Measurements from ENCODE around the gene ANKRD28. TPM values are rescaled to one million over a fixed set of nuclear protein-coding genes. Genes with fewer than 3 reads are reported as not detected.

ANKRD28 gene
- total RNA-seq, 2 donors from 2014 or later = 33.4 to 37.1 TPM

- DNase-seq = no peak
- Mint-ChIP-seq H3K4me3 (no peak overlapping the region), H3K27me3 (ENCODE audit: insufficient read depth) (no peaks in the 10 kb centered on the region), H3K36me3 (ENCODE audit: low read depth) (no peaks in the 10 kb centered on the region), H3K4me1 (peaks cover 8% of the 10 kb centered on the region), H3K27ac (no peak overlapping the region), H3K9me3 (no peaks in the 10 kb centered on the region)
- no peak overlapping the region for H3K27ac ChIP-seq (ENCODE audit: low read depth, low read length)
- H3K4me3 ChIP-seq (ENCODE audit: low read length) = no peak overlapping the region
- H3K36me3 ChIP-seq (ENCODE audit: control insufficient read depth, insufficient read depth, low read length) = no peaks in the 10 kb centered on the region
- no peaks in the 10 kb centered on the region for H3K27me3 ChIP-seq (ENCODE audit: control insufficient read depth, insufficient read depth, low read length, poor library complexity, severe bottlenecking)
- no peaks in the 10 kb centered on the region for H3K4me1 ChIP-seq (ENCODE audit: control insufficient read depth, insufficient read depth, low read length)
- TF ChIP-seq, protein P1, sequence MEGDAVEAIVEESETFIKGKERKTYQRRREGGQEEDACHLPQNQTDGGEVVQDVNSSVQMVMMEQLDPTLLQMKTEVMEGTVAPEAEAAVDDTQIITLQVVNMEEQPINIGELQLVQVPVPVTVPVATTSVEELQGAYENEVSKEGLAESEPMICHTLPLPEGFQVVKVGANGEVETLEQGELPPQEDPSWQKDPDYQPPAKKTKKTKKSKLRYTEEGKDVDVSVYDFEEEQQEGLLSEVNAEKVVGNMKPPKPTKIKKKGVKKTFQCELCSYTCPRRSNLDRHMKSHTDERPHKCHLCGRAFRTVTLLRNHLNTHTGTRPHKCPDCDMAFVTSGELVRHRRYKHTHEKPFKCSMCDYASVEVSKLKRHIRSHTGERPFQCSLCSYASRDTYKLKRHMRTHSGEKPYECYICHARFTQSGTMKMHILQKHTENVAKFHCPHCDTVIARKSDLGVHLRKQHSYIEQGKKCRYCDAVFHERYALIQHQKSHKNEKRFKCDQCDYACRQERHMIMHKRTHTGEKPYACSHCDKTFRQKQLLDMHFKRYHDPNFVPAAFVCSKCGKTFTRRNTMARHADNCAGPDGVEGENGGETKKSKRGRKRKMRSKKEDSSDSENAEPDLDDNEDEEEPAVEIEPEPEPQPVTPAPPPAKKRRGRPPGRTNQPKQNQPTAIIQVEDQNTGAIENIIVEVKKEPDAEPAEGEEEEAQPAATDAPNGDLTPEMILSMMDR (conservative IDR thresholded peaks at IDR 0.05) = no peak
- H3K9ac ChIP-seq (ENCODE audit: extremely low read depth, low read length, poor library complexity, severe bottlenecking) = no peak overlapping the region
- 95 to 100% methylated on average over 1 to 2 of the region's 2 CpGs for WGBS, 2 experiments (ENCODE audit: insufficient coverage in 1 of 2, insufficient read length in 1 of 2)
- H3K9me3 ChIP-seq (ENCODE audit: control insufficient read depth, low read length) = no peaks in the 10 kb centered on the region
Measured at GRCh38 chr3:15808679-15809310, 11.0 kb upstream of the ANKRD28 start.

DNA sequence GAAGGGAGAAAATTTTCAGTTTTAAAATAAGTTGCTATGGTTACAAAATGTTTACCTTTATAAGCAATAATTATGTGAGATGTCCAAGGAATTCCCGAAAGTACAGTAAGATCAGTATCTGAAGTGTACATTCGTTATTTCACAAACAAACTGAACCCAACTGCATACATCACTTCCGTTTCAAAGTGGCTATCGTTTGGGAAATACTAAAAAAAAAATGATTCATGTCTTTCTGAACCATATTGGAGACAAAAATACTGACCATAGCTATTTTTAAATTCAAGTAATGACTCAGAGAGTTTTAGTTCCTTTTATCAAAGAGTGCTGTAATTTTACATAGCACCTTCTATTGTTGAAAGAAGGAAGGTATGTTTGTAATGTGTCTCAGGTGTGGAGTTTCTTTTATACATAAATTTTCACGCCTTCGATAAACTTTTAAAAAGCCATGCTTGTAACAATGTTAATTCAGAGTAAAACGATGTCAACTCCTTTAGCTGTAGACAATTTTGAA lies 8.0 kb upstream of the ANKRD28 start:
- Histone ChIP-seq H3K27ac (ENCODE audit: low read depth, low read length) (no peak overlapping the region), H3K27me3 (ENCODE audit: control insufficient read depth, insufficient read depth, low read length, poor library complexity, severe bottlenecking) (no peaks in the 10 kb centered on the region), H3K4me1 (ENCODE audit: control insufficient read depth, insufficient read depth, low read length) (no peaks in the 10 kb centered on the region), H3K4me3 (ENCODE audit: low read length) (no peak overlapping the region), H3K9ac (ENCODE audit: extremely low read depth, low read length, poor library complexity, severe bottlenecking) (no peak overlapping the region), H3K36me3 (ENCODE audit: control insufficient read depth, insufficient read depth, low read length) (no peaks in the 10 kb centered on the region), H3K9me3 (ENCODE audit: control insufficient read depth, low read length) (no peaks in the 10 kb centered on the region)
- DNase-seq = no peak
- TF ChIP-seq, protein P1 (conservative IDR thresholded peaks at IDR 0.05) = no peak
- Mint-ChIP-seq H3K27me3 (ENCODE audit: insufficient read depth) (no peaks in the 10 kb centered on the region), H3K9me3 (no peaks in the 10 kb centered on the region), H3K36me3 (ENCODE audit: low read depth) (no peaks in the 10 kb centered on the region), H3K4me3 (no peak overlapping the region), H3K4me1 (peaks cover 7% of the 10 kb centered on the region), H3K27ac (no peak overlapping the region)
- 92 to 97% methylated on average over 4 to 7 of the region's 7 CpGs for WGBS, 2 experiments (ENCODE audit: insufficient coverage in 1 of 2, insufficient read length in 1 of 2)

DNA sequence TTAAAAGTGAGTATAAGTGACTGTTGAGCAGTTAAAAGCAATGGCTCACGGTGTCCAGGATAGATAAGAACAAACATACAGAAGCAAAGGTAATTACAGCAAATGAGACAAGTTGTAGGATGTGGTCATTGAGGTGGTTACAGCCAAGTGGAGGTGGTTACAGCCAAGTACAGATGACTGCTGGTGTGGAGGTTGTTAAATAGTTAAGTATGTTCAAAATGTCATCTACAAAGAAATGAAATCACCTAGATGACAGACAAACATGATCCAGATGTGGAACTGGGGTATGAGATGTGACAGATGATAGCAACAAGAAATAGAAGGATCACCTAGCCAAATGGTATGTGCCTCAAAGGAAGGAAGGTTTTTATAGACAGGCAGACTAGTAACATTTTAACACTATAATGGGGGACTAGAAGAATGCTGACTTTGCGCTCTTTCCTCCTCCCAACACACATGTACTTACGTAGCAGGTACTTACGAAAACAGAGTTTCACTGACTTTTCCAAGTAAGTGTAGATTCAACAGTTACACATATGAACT lies 6.8 kb upstream of the ANKRD28 start:
- Histone ChIP-seq H3K4me3 (ENCODE audit: low read length) (no peak overlapping the region), H3K4me1 (ENCODE audit: control insufficient read depth, insufficient read depth, low read length) (no peaks in the 10 kb centered on the region), H3K9me3 (ENCODE audit: control insufficient read depth, low read length) (no peaks in the 10 kb centered on the region), H3K9ac (ENCODE audit: extremely low read depth, low read length, poor library complexity, severe bottlenecking) (no peak overlapping the region), H3K27ac (ENCODE audit: low read depth, low read length) (no peak overlapping the region), H3K27me3 (ENCODE audit: control insufficient read depth, insufficient read depth, low read length, poor library complexity, severe bottlenecking) (no peaks in the 10 kb centered on the region), H3K36me3 (ENCODE audit: control insufficient read depth, insufficient read depth, low read length) (no peaks in the 10 kb centered on the region)
- WGBS, 2 experiments (ENCODE audit: insufficient coverage in 1 of 2, insufficient read length in 1 of 2) = 92 to 100% methylated on average over 1 to 4 of the region's 4 CpGs
- Mint-ChIP-seq H3K9me3 (no peaks in the 10 kb centered on the region), H3K36me3 (ENCODE audit: low read depth) (no peaks in the 10 kb centered on the region), H3K4me1 (peaks cover 4% of the 10 kb centered on the region), H3K4me3 (no peak overlapping the region), H3K27ac (no peak overlapping the region), H3K27me3 (ENCODE audit: insufficient read depth) (no peaks in the 10 kb centered on the region)
- DNase-seq = no peak
- TF ChIP-seq, protein P1 (conservative IDR thresholded peaks at IDR 0.05) = no peak
